ENCODE measurements around the gene SIMC1. TPM values are rescaled to one million over a fixed set of nuclear protein-coding genes. Genes with fewer than 3 reads are reported as not detected.
A peak's percentile ranks its signal among the peaks of the same experiment; 100 is the strongest.
"Not testable (repeated sequence)": the region's sequence is repeated elsewhere in the genome, so short reads cannot be mapped to it uniquely, and the experiment has no call there.

The SIMC1 gene
- total and polyA plus RNA-seq, 2 of the 4 experiments (the other 2 are of a cell fraction) = 8.2 to 11.7 TPM

GRCh38 chr5:176253370-176254065 is 15.3 kb downstream of the SIMC1 start:
- H3K4me3 ChIP-seq (ENCODE audit: insufficient read depth, low read depth, low read length); ATAC-seq (ENCODE audit: low read depth); DNase-seq; H2BK20ac ChIP-seq (ENCODE audit: low read depth, low read length); H2BK15ac ChIP-seq (ENCODE audit: low read depth, low read length); H3K18ac ChIP-seq (ENCODE audit: low read depth, low read length); H4K5ac ChIP-seq (ENCODE audit: low read depth, low read length); H3K4me1 ChIP-seq (ENCODE audit: control insufficient read depth, insufficient read depth, low read length); H3K79me1 ChIP-seq (ENCODE audit: low read depth in 1 of 2, low read length in 2 of 2); H4K8ac ChIP-seq (ENCODE audit: low read depth in 2 of 2, low read length in 2 of 2); H3K9ac ChIP-seq (ENCODE audit: low read depth, low read length); H4K20me1 ChIP-seq (ENCODE audit: insufficient read depth, low read length); H3K56ac ChIP-seq (ENCODE audit: extremely low read depth, insufficient read depth, low read length); H2AK9ac ChIP-seq (replicated peaks; ENCODE audit: low read depth, low read length, poor library complexity); H3K14ac ChIP-seq (replicated peaks; ENCODE audit: low read depth, low read length); H3K27me3 ChIP-seq (ENCODE audit: control insufficient read depth, insufficient read depth, low read length); intact Hi-C loops (cut with micrococcal nuclease); H3K9me1 ChIP-seq (ENCODE audit: insufficient read depth, low read length); H2BK120ac ChIP-seq (ENCODE audit: low read depth, low read length); H3K27ac ChIP-seq (ENCODE audit: insufficient read depth, low read length); H2AK5ac ChIP-seq (ENCODE audit: low read depth, low read length); H4K91ac ChIP-seq (ENCODE audit: insufficient read depth, low read depth, low read length); H2AFZ ChIP-seq (replicated peaks; ENCODE audit: low read length, poor library complexity); H3K9me3 ChIP-seq (ENCODE audit: control insufficient read depth, insufficient read depth, low read length); dilution Hi-C loops (cut with HindIII; ENCODE audit: low sequenced_read_pairs, unreplicated experiment); H3K4ac ChIP-seq (ENCODE audit: low read depth, low read length); POLR2A ChIA-PET (ENCODE audit: unreplicated experiment); H3K23ac ChIP-seq (ENCODE audit: low read depth, low read length); CTCF ChIA-PET; H2BK5ac ChIP-seq (ENCODE audit: low read depth, low read length, poor library complexity, severe bottlenecking); in situ Hi-C loops (cut with MboI; ENCODE audit: low sequenced_read_pairs); H3K36me3 ChIP-seq (ENCODE audit: control insufficient read depth, insufficient read depth, low read length); H3K4me2 ChIP-seq (ENCODE audit: low read depth, low read length); BruUV-seq (replicated peaks): not testable (repeated sequence)
- no CpG with 5 or more reads among the region's 8 CpGs for WGBS, 2 experiments (ENCODE audit: extremely low coverage in 2 of 2, insufficient read length in 1 of 2)

GRCh38 chr5:176254066-176254393 is 15.8 kb downstream of the SIMC1 start:
- H3K4me1 ChIP-seq (ENCODE audit: control insufficient read depth, insufficient read depth, low read length); H3K36me3 ChIP-seq (ENCODE audit: control insufficient read depth, insufficient read depth, low read length); dilution Hi-C loops (cut with HindIII; ENCODE audit: low sequenced_read_pairs, unreplicated experiment); H3K27ac ChIP-seq (ENCODE audit: insufficient read depth, low read length); H2BK5ac ChIP-seq (ENCODE audit: low read depth, low read length, poor library complexity, severe bottlenecking); intact Hi-C loops (cut with micrococcal nuclease); H3K27me3 ChIP-seq (ENCODE audit: control insufficient read depth, insufficient read depth, low read length); CTCF ChIA-PET; H2BK15ac ChIP-seq (ENCODE audit: low read depth, low read length); H4K5ac ChIP-seq (ENCODE audit: low read depth, low read length); H3K4me3 ChIP-seq (ENCODE audit: insufficient read depth, low read depth, low read length); H3K4me2 ChIP-seq (ENCODE audit: low read depth, low read length); H3K18ac ChIP-seq (ENCODE audit: low read depth, low read length); H4K20me1 ChIP-seq (ENCODE audit: insufficient read depth, low read length); H3K79me1 ChIP-seq (ENCODE audit: low read depth in 1 of 2, low read length in 2 of 2); H2AFZ ChIP-seq (replicated peaks; ENCODE audit: low read length, poor library complexity); H4K8ac ChIP-seq (ENCODE audit: low read depth in 2 of 2, low read length in 2 of 2); BruUV-seq (replicated peaks); H3K9me1 ChIP-seq (ENCODE audit: insufficient read depth, low read length); H3K14ac ChIP-seq (replicated peaks; ENCODE audit: low read depth, low read length); H2AK5ac ChIP-seq (ENCODE audit: low read depth, low read length); H3K56ac ChIP-seq (ENCODE audit: extremely low read depth, insufficient read depth, low read length); H3K9ac ChIP-seq (ENCODE audit: low read depth, low read length); H3K9me3 ChIP-seq (ENCODE audit: control insufficient read depth, insufficient read depth, low read length); H3K4ac ChIP-seq (ENCODE audit: low read depth, low read length); H2BK20ac ChIP-seq (ENCODE audit: low read depth, low read length); H2AK9ac ChIP-seq (replicated peaks; ENCODE audit: low read depth, low read length, poor library complexity); H2BK120ac ChIP-seq (ENCODE audit: low read depth, low read length); in situ Hi-C loops (cut with MboI; ENCODE audit: low sequenced_read_pairs); H3K23ac ChIP-seq (ENCODE audit: low read depth, low read length); H4K91ac ChIP-seq (ENCODE audit: insufficient read depth, low read depth, low read length); POLR2A ChIA-PET (ENCODE audit: unreplicated experiment): not testable (repeated sequence)
- WGBS, 2 experiments (ENCODE audit: extremely low coverage in 2 of 2, insufficient read length in 1 of 2) = no CpG with 5 or more reads among the region's 2 CpGs
- ATAC-seq (ENCODE audit: low read depth) (peak; percentile 48), DNase-seq (peak; percentile 0)

All from IMR-90 (cell line).